Skeletal muscle tissue (tissue), 4 donors: ENCODE results near the gene PHOX2A. TPM values are rescaled to one million over a fixed set of nuclear protein-coding genes. Genes with fewer than 3 reads are reported as not detected.

Source experiments
- H3K27ac ChIP-seq: one replicate; pipeline ENCODE4 v1.7.0; 2013; ENCODE audit warnings: mild to moderate bottlenecking, low read depth, low read length, inconsistent platforms
- H3K27me3 ChIP-seq, 3 donors: one replicate each; pipeline ENCODE4 v1.7.0; 2013; ENCODE audit warnings: low read length in 3 of 3; ENCODE audit not compliant: control insufficient read depth in 3 of 3, insufficient read depth in 3 of 3
- H3K36me3 ChIP-seq, 3 donors: one replicate each; pipeline ENCODE4 v1.7.0; 2013; ENCODE audit warnings: low read length in 3 of 3; ENCODE audit not compliant: control insufficient read depth in 3 of 3, insufficient read depth in 3 of 3
- H3K4me1 ChIP-seq, 3 donors: one replicate each; pipeline ENCODE4 v1.7.0; 2013; ENCODE audit warnings: low read length in 3 of 3, mild to moderate bottlenecking in 3 of 3; ENCODE audit not compliant: control insufficient read depth in 3 of 3, insufficient read depth in 3 of 3
- H3K4me3 ChIP-seq, 3 donors: one replicate each; pipeline ENCODE4 v1.7.0; 2013; ENCODE audit warnings: low read length in 3 of 3
- H3K9ac ChIP-seq, 3 donors: one replicate each; pipeline ENCODE4 v1.7.0; 2013; ENCODE audit warnings: low read length in 3 of 3, mild to moderate bottlenecking in 3 of 3, moderate library complexity in 2 of 3, low read depth in 1 of 3
- H3K9me3 ChIP-seq, 3 donors: one replicate each; pipeline ENCODE4 v1.7.0; 2013; ENCODE audit warnings: low read length in 3 of 3; ENCODE audit not compliant: control insufficient read depth in 3 of 3
- total RNA-seq: library from RNA; depleted of rRNA; stranded (reverse); fragments of >200 nt; gene quantifications from one replicate; pipeline ENCODE4 v1.2.3, GENCODE V29; 2014
- donor health status: Osteomylitis.

PHOX2A gene
- total RNA-seq, 1 donor from 2014 or later, result not detected

- Histone ChIP-seq H3K27me3 (peaks cover 36 to 38% (median 37%) of the 10 kb centered on the region in 3 donors), H3K4me3 (peak overlapping the region; percentile 32 to 60 (median 49)), H3K27ac (peak overlapping the region; percentile 19), H3K4me1 (peaks cover 13 to 25% (median 24%) of the 10 kb centered on the region in 3 donors), H3K9ac (peak overlapping the region; percentile 23 to 78 (median 66)), H3K36me3 (peaks cover 11 to 18% (median 16%) of the 10 kb centered on the region in 3 donors), H3K9me3 (no peaks in the 10 kb centered on the region)
Measured at GRCh38 chr11:72240461-72241290, 3.3 kb downstream of the PHOX2A start.

GRCh38 chr11:72239849-72240460 is 4.0 kb downstream of the PHOX2A start:
- Histone ChIP-seq H3K27ac (peak overlapping the region; percentile 19), H3K9ac (peak overlapping the region; percentile 23 to 78 (median 66)), H3K36me3 (peaks cover 18 to 25% (median 24%) of the 10 kb centered on the region in 3 donors), H3K9me3 (no peaks in the 10 kb centered on the region), H3K4me1 (peaks cover 13 to 25% (median 24%) of the 10 kb centered on the region in 3 donors), H3K27me3 (peaks cover 28 to 30% (median 30%) of the 10 kb centered on the region in 3 donors), H3K4me3 (peak overlapping the region; percentile 32 to 68 (median 49))

DNA sequence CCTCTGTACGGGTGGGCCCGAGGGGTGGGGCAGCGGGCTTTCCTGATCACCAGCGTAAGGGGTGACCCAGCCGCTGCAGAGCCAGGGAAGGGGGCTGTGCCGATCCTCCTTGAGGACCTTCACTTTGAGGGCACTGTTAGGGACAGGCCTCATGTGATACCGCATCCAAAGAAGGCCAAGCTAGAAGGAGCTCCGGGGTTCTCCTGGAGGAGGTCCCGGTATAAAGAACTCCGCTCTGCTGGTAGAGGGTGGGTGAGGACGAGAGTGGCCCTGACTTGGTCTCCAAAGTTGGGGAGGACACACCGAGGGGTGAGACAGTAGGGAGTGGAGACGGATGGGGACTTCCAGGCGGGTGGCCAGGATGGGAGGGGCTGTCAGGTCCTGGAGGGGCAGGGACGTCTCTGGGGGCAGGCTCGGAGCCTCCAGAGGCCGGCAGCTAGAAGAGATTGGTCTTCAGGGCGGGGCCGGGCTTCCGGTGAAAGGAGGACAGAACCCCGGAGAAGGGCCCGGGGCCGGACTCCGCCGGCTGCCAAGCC is 4.6 kb downstream of the PHOX2A start:
- peak overlapping the region; percentile 10 for H3K27ac ChIP-seq
- peak overlapping the region in 2 of 3 donors; percentile 51 to 78 for H3K9ac ChIP-seq
- peaks cover 24 to 31% (median 29%) of the 10 kb centered on the region in 3 donors for H3K36me3 ChIP-seq
- peak overlapping the region; percentile 32 to 68 (median 38) for H3K4me3 ChIP-seq
- peaks cover 23 to 25% (median 24%) of the 10 kb centered on the region in 3 donors for H3K27me3 ChIP-seq
- peaks cover 13 to 24% (median 24%) of the 10 kb centered on the region in 3 donors for H3K4me1 ChIP-seq
- no peaks in the 10 kb centered on the region for H3K9me3 ChIP-seq

DNA sequence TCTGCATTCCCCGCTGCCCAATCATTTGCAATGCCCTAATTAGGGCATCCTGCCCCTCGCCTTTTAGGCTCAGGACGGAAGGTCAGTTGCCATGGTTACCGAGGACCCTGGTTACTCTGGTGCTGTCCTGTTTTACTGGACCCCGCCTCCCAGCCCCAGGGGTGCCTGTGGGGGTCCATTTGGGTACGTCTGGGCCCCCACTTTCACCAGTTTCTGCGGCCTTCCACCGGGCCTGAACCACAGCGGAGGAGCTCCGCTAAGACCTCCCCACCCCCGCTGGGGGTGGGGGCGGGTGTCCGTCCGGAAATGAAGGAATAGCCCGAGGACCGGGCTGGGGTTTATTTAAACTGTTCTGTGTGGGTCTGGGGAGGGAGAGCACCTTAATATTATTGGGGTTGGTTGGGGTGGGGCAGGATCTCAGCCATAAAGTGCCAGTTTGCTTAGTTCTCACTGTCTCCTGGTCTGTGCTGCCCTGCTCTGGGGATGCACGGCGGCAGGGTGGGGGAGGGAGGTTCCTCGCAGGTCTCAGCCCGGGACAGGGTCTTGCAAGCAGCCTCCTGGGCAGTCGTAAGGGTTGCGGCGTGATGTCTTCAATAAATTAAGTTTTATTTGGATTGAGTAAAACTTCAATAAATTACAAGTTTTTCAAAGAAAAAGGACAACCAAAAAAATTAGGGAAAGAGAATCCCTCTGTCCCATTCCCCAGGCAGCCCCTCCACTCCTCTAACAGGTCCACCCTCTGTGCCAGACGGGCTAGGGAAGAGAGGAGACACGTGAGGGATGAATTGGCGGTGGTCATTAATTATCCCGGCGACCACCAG is 5.3 kb downstream of the PHOX2A start:
- Histone ChIP-seq H3K4me1 (peaks cover 13 to 24% (median 22%) of the 10 kb centered on the region in 3 donors), H3K36me3 (peaks cover 31 to 38% (median 36%) of the 10 kb centered on the region in 3 donors), H3K9ac (peak overlapping the region in 1 of 3 donors; percentile 78), H3K4me3 (no peak overlapping the region), H3K9me3 (no peaks in the 10 kb centered on the region), H3K27ac (no peak overlapping the region), H3K27me3 (peaks cover 20 to 22% (median 22%) of the 10 kb centered on the region in 3 donors)

DNA sequence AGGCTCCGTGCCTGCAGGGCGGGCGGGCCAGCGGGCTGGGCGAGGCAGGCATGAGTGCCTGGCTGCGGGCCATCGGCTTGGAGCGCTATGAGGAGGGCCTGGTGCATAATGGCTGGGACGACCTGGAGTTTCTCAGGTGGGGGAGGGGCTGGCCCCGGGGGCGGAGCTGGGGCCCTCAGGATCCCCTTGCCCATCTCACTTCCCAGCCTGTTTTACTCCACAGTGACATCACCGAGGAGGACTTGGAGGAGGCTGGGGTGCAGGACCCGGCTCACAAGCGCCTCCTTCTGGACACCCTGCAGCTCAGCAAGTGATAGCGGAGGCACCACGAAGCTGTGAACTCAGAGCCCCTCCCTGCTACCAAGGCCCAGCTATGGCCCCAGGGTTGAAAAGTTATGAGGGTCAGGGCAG is 5.9 kb downstream of the PHOX2A start:
- Histone ChIP-seq H3K36me3 (peaks cover 37 to 44% (median 43%) of the 10 kb centered on the region in 3 donors), H3K9me3 (no peaks in the 10 kb centered on the region), H3K4me1 (peaks cover 16 to 24% (median 22%) of the 10 kb centered on the region in 3 donors), H3K4me3 (no peak overlapping the region), H3K27ac (no peak overlapping the region), H3K9ac (no peak overlapping the region), H3K27me3 (peaks cover 14 to 15% (median 15%) of the 10 kb centered on the region in 3 donors)

GRCh38 chr11:72237112-72237931 is 6.7 kb downstream of the PHOX2A start:
- H3K27ac ChIP-seq, result no peak overlapping the region
- H3K4me3 ChIP-seq, result no peak overlapping the region
- peaks cover 16 to 24% (median 22%) of the 10 kb centered on the region in 3 donors for H3K4me1 ChIP-seq
- peaks cover 10 to 11% (median 10%) of the 10 kb centered on the region in 3 donors for H3K27me3 ChIP-seq
- H3K9me3 ChIP-seq, result no peaks in the 10 kb centered on the region
- H3K9ac ChIP-seq, result no peak overlapping the region
- H3K36me3 ChIP-seq, result peaks cover 45 to 52% (median 50%) of the 10 kb centered on the region in 3 donors

GRCh38 chr11:72236774-72237111 is 7.2 kb downstream of the PHOX2A start:
- H3K27ac ChIP-seq, result peak overlapping the region; percentile 7
- no peaks in the 10 kb centered on the region for H3K9me3 ChIP-seq
- no peak overlapping the region for H3K9ac ChIP-seq
- peaks cover 4 to 6% (median 6%) of the 10 kb centered on the region in 3 donors for H3K27me3 ChIP-seq
- peaks cover 50 to 57% (median 56%) of the 10 kb centered on the region in 3 donors for H3K36me3 ChIP-seq
- peaks cover 16 to 24% (median 22%) of the 10 kb centered on the region in 3 donors for H3K4me1 ChIP-seq
- no peak overlapping the region for H3K4me3 ChIP-seq

GRCh38 chr11:72236083-72236697 is 7.8 kb downstream of the PHOX2A start:
- Histone ChIP-seq H3K4me3 (no peak overlapping the region), H3K9ac (no peak overlapping the region), H3K4me1 (peaks cover 18 to 24% (median 22%) of the 10 kb centered on the region in 3 donors), H3K27me3 (peaks cover 4 to 6% (median 6%) of the 10 kb centered on the region in 3 donors), H3K9me3 (no peaks in the 10 kb centered on the region), H3K27ac (peak overlapping the region; percentile 7), H3K36me3 (peaks cover 55 to 63% (median 61%) of the 10 kb centered on the region in 3 donors)
